Activated naive CD8-positive, alpha-beta T cell treated with anti-CD3 and anti-CD28 coated beads, Interleukin-2, amount 50 U/mL, for 24 hours (primary cell): ENCODE measurements around the gene CCDC93.

Source experiments
- ATAC-seq: fragments of 150-1000 bp; cut with Tn5 transposase; one replicate; pipeline ENCODE4 v1.10.0; 2021
- DNase-seq: peaks from one replicate; pipeline ENCODE4 v3.0.0; 2021
- H3K27ac Mint-ChIP-seq: one replicate; pipeline ENCODE4 v1.8.0; 2021; ENCODE audit warnings: mild to moderate bottlenecking, mixed read lengths
- H3K27me3 Mint-ChIP-seq: one replicate; pipeline ENCODE4 v1.8.0; 2021; ENCODE audit warnings: mixed read lengths
- H3K36me3 Mint-ChIP-seq: one replicate; pipeline ENCODE4 v1.8.0; 2021; ENCODE audit warnings: low read depth, mixed read lengths
- H3K4me1 Mint-ChIP-seq: one replicate; pipeline ENCODE4 v1.8.0; 2021; ENCODE audit warnings: mixed read lengths
- H3K4me3 Mint-ChIP-seq: one replicate; pipeline ENCODE4 v1.8.0; 2021; ENCODE audit warnings: mild to moderate bottlenecking, moderate library complexity, mixed read lengths
- H3K9me3 Mint-ChIP-seq: one replicate; pipeline ENCODE4 v1.8.0; 2021; ENCODE audit warnings: mixed read lengths

The CCDC93 gene

GRCh38 chr2:117888897-117889296 is 125.0 kb downstream of the CCDC93 start:
- no peaks in the 10 kb centered on the region for H3K36me3 Mint-ChIP-seq
- no peak overlapping the region for H3K4me3 Mint-ChIP-seq
- no peak for DNase-seq
- ATAC-seq: no peak
- no peak overlapping the region for H3K27ac Mint-ChIP-seq
- H3K4me1 Mint-ChIP-seq: no peaks in the 10 kb centered on the region
- H3K27me3 Mint-ChIP-seq: peaks cover 6% of the 10 kb centered on the region
- H3K9me3 Mint-ChIP-seq: no peaks in the 10 kb centered on the region

DNA sequence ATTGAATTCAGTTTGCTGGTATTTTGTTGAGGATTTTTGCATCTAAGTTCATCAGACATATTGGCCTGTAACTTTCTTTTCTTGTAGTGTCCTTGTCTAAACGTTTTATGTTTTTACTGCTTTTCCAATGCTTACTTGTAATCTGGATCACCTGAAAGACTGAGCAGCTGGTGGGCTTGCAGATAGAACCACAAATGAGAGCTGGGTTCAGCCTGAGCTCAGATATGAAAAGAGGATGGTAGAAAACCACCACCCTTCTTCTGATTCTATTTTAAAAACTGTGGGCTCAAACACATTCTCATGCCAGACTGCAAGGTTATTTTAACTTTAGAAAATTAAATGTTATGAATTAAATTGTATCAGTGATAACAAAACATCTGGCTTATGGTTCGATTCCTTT is 128.6 kb downstream of the CCDC93 start:
- Mint-ChIP-seq H3K4me1 (no peaks in the 10 kb centered on the region), H3K9me3 (peaks cover 8% of the 10 kb centered on the region), H3K36me3 (no peaks in the 10 kb centered on the region), H3K4me3 (no peak overlapping the region), H3K27ac (no peak overlapping the region), H3K27me3 (peaks cover 15% of the 10 kb centered on the region)
- DNase-seq (no peak), ATAC-seq (no peak)

- H3K9me3 Mint-ChIP-seq: peaks cover 12% of the 10 kb centered on the region
- H3K4me3 Mint-ChIP-seq: no peak overlapping the region
- no peak for ATAC-seq
- peaks cover 30% of the 10 kb centered on the region for H3K27me3 Mint-ChIP-seq
- H3K36me3 Mint-ChIP-seq: no peaks in the 10 kb centered on the region
- no peak for DNase-seq
- no peaks in the 10 kb centered on the region for H3K4me1 Mint-ChIP-seq
- H3K27ac Mint-ChIP-seq: no peak overlapping the region
Measured at GRCh38 chr2:117879003-117879402, 134.9 kb downstream of the CCDC93 start.

DNA sequence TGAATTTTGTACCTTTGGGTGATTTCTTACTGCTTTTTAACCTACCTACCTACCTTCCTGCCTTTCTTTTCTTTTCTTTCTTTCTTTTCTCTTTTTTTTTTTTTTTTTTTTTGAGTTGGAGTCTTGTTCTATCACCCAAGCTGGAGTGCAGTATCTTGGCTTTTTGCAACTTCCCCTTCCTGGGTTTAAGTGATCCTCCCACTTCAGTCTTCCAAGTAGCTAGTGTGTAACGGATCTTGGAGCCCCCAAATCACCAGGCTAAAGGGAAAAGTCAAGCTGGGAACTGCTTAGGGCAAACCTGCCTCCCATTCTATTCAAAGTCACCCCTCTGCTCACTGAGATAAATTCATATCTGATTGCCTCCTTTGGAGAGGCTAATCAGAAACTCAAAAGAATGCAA is 138.1 kb downstream of the CCDC93 start:
- no peak overlapping the region for H3K27ac Mint-ChIP-seq
- H3K4me1 Mint-ChIP-seq: no peaks in the 10 kb centered on the region
- H3K4me3 Mint-ChIP-seq: no peak overlapping the region
- ATAC-seq: no peak
- H3K27me3 Mint-ChIP-seq: peaks cover 23% of the 10 kb centered on the region
- DNase-seq: no peak
- H3K36me3 Mint-ChIP-seq: no peaks in the 10 kb centered on the region
- peaks cover 5% of the 10 kb centered on the region for H3K9me3 Mint-ChIP-seq
